ENCODE results near the gene CD34. TPM values are rescaled to one million over a fixed set of nuclear protein-coding genes. Genes with fewer than 3 reads are reported as not detected.

CD34 gene
- total RNA-seq, 1 experiment from 2014 or later: not detected

GRCh38 chr1:207847116-207847515 lies 63.8 kb downstream of the CD34 start:
- intact Hi-C loops (cut with micrococcal nuclease; ENCODE audit: unreplicated experiment): no loop called here
- H3K9me3 ChIP-seq (ENCODE audit: insufficient read depth, low read depth): no peaks in the 10 kb centered on the region
- peaks cover 13% of the 10 kb centered on the region; the same call in 1 of the 2 replicates for H3F3A ChIP-seq (ENCODE audit: insufficient read depth, low read depth)
- no peak overlapping the region for H3K4me3 ChIP-seq
- no peak overlapping the region for H3K27ac ChIP-seq
- no peaks in the 10 kb centered on the region for H3K36me3 ChIP-seq (ENCODE audit: low read depth)
- H2AFZ ChIP-seq: no peak overlapping the region
- peaks cover 18% of the 10 kb centered on the region for H3K4me1 ChIP-seq (replicated peaks; ENCODE audit: insufficient read depth)
- TF ChIP-seq EZH2 (IDR thresholded peaks at IDR 0.05; ENCODE audit: low read depth) (no peak), CTCF (conservative IDR thresholded peaks at IDR 0.05) (no peak)
- ChIA-PET POLR2A (ENCODE audit: unreplicated experiment) (no interaction called here), CTCF (no interaction called here)
- no peak for DNase-seq
- H3K27me3 ChIP-seq (ENCODE audit: insufficient read depth, low read depth): no peaks in the 10 kb centered on the region
- peaks cover 9% of the 10 kb centered on the region; the same call in 1 of the 2 replicates for H3K79me2 ChIP-seq (ENCODE audit: low read depth)
- H3K9me2 ChIP-seq (ENCODE audit: insufficient read depth): no peaks in the 10 kb centered on the region
- no peak overlapping the region for H3K4me2 ChIP-seq
- H4K20me1 ChIP-seq (ENCODE audit: insufficient read depth): no peaks in the 10 kb centered on the region
- no TSS peak for BruUV-seq (replicated peaks)

GRCh38 chr1:207845109-207845508 lies 65.8 kb downstream of the CD34 start:
- H3K79me2 ChIP-seq (ENCODE audit: low read depth): peaks cover 9% of the 10 kb centered on the region; the same call in 1 of the 2 replicates
- no peaks in the 10 kb centered on the region for H3K27me3 ChIP-seq (ENCODE audit: insufficient read depth, low read depth)
- no peaks in the 10 kb centered on the region for H3K36me3 ChIP-seq (ENCODE audit: low read depth)
- ChIA-PET POLR2A (ENCODE audit: unreplicated experiment) (no interaction called here), CTCF (no interaction called here)
- BruUV-seq (replicated peaks): no TSS peak
- H3K4me2 ChIP-seq: no peak overlapping the region
- no peak overlapping the region for H3K27ac ChIP-seq
- H3F3A ChIP-seq (ENCODE audit: insufficient read depth, low read depth): peaks cover 13% of the 10 kb centered on the region; the same call in 1 of the 2 replicates
- H4K20me1 ChIP-seq (ENCODE audit: insufficient read depth): no peaks in the 10 kb centered on the region
- no peaks in the 10 kb centered on the region for H3K9me2 ChIP-seq (ENCODE audit: insufficient read depth)
- DNase-seq: no peak
- H3K9me3 ChIP-seq (ENCODE audit: insufficient read depth, low read depth): no peaks in the 10 kb centered on the region
- intact Hi-C loops (cut with micrococcal nuclease; ENCODE audit: unreplicated experiment): no loop called here
- peaks cover 18% of the 10 kb centered on the region for H3K4me1 ChIP-seq (replicated peaks; ENCODE audit: insufficient read depth)
- no peak overlapping the region for H2AFZ ChIP-seq
- no peak overlapping the region for H3K4me3 ChIP-seq
- TF ChIP-seq EZH2 (IDR thresholded peaks at IDR 0.05; ENCODE audit: low read depth) (no peak), CTCF (conservative IDR thresholded peaks at IDR 0.05) (no peak)

GRCh38 chr1:207844371-207844770 lies 66.6 kb downstream of the CD34 start:
- Histone ChIP-seq H3K4me3 (no peak overlapping the region), H3K4me1 (replicated peaks; ENCODE audit: insufficient read depth) (peaks cover 17% of the 10 kb centered on the region), H3K9me2 (ENCODE audit: insufficient read depth) (no peaks in the 10 kb centered on the region), H3K36me3 (ENCODE audit: low read depth) (no peaks in the 10 kb centered on the region), H3K27me3 (ENCODE audit: insufficient read depth, low read depth) (no peaks in the 10 kb centered on the region), H3F3A (ENCODE audit: insufficient read depth, low read depth) (peaks cover 13% of the 10 kb centered on the region; the same call in 1 of the 2 replicates), H3K4me2 (no peak overlapping the region), H2AFZ (no peak overlapping the region), H3K27ac (no peak overlapping the region), H3K9me3 (ENCODE audit: insufficient read depth, low read depth) (no peaks in the 10 kb centered on the region), H3K79me2 (ENCODE audit: low read depth) (peaks cover 9% of the 10 kb centered on the region; the same call in 1 of the 2 replicates), H4K20me1 (ENCODE audit: insufficient read depth) (no peaks in the 10 kb centered on the region)
- no peak for TF ChIP-seq CTCF (conservative IDR thresholded peaks at IDR 0.05)
- TF ChIP-seq EZH2 (IDR thresholded peaks at IDR 0.05; ENCODE audit: low read depth): no peak
- CTCF ChIA-PET: no interaction called here
- DNase-seq: no peak
- intact Hi-C loops (cut with micrococcal nuclease; ENCODE audit: unreplicated experiment): no loop called here
- POLR2A ChIA-PET (ENCODE audit: unreplicated experiment): no interaction called here
- no TSS peak for BruUV-seq (replicated peaks)

All from PC-9 (cell line).